Osteoblast (primary cell): ENCODE measurements around the gene ZNF143. TPM values are rescaled to one million over a fixed set of nuclear protein-coding genes. Genes with fewer than 3 reads are reported as not detected.
A peak's percentile ranks its signal among the peaks of the same experiment; 100 is the strongest.

Source experiments
- DNase-seq: peaks from one replicate; pipeline ENCODE4 v3.0.0; 2011; ENCODE audit warnings: low spot score, mixed read lengths; ENCODE audit not compliant: insufficient read length; ENCODE audit errors: missing footprints
- H2AFZ ChIP-seq: 2 replicates; pipeline ENCODE4 v1.6.0; 2011; ENCODE audit warnings: mild to moderate bottlenecking, low read length
- H3K27ac ChIP-seq: 2 replicates; pipeline ENCODE4 v1.5.1; 2011; ENCODE audit warnings: mild to moderate bottlenecking, low read depth, low read length, moderate library complexity
- H3K27me3 ChIP-seq: 2 replicates; pipeline ENCODE4 v1.6.0; 2012; ENCODE audit warnings: mild to moderate bottlenecking, control low read depth, inconsistent platforms, low read length, moderate library complexity; ENCODE audit not compliant: insufficient read depth
- H3K36me3 ChIP-seq: 2 replicates; pipeline ENCODE4 v1.5.1; 2011; ENCODE audit warnings: mild to moderate bottlenecking, low read length, control low read depth, moderate library complexity; ENCODE audit not compliant: insufficient read depth
- H3K4me1 ChIP-seq: 2 replicates; pipeline ENCODE4 v1.5.1; 2011; ENCODE audit warnings: mild to moderate bottlenecking, low read length, control low read depth, moderate library complexity; ENCODE audit not compliant: insufficient read depth
- H3K4me2 ChIP-seq: 2 replicates; pipeline ENCODE4 v1.6.0; 2011; ENCODE audit warnings: mild to moderate bottlenecking, low read length; ENCODE audit not compliant: insufficient read depth
- H3K4me3 ChIP-seq: fragments of 200-600 bp; sonication (generic); 3 replicates; pipeline ENCODE4 v1.5.1; 2012; ENCODE audit warnings: mild to moderate bottlenecking, low read length, inconsistent platforms; ENCODE audit not compliant: insufficient read depth
- H3K79me2 ChIP-seq: 2 replicates; pipeline ENCODE4 v1.6.0; 2012; ENCODE audit warnings: mild to moderate bottlenecking, low read length, control low read depth, inconsistent platforms; ENCODE audit not compliant: insufficient read depth
- H3K9me3 ChIP-seq: 2 replicates; pipeline ENCODE4 v1.5.1; 2011; ENCODE audit warnings: low read depth, low read length, control low read depth
- H4K20me1 ChIP-seq: 2 replicates; pipeline ENCODE4 v1.6.0; 2012; ENCODE audit warnings: mild to moderate bottlenecking, low read length, control low read depth; ENCODE audit not compliant: insufficient read depth
- total RNA-seq: library from RNA; depleted of rRNA; stranded (reverse); fragments of >200 nt; gene quantifications from 2 replicates; pipeline ENCODE4 v1.2.3, GENCODE V29; 2012
- TF ChIP-seq, protein P1 (sequence below): IDR thresholded peaks from 2 replicates; pipeline ENCODE4 v1.5.1; 2011; ENCODE audit warnings: mild to moderate bottlenecking, low read depth, low read length, moderate library complexity; ENCODE audit errors: extremely low read depth

ZNF143 gene
- total RNA-seq, 1 donor = 26.4 TPM

DNA sequence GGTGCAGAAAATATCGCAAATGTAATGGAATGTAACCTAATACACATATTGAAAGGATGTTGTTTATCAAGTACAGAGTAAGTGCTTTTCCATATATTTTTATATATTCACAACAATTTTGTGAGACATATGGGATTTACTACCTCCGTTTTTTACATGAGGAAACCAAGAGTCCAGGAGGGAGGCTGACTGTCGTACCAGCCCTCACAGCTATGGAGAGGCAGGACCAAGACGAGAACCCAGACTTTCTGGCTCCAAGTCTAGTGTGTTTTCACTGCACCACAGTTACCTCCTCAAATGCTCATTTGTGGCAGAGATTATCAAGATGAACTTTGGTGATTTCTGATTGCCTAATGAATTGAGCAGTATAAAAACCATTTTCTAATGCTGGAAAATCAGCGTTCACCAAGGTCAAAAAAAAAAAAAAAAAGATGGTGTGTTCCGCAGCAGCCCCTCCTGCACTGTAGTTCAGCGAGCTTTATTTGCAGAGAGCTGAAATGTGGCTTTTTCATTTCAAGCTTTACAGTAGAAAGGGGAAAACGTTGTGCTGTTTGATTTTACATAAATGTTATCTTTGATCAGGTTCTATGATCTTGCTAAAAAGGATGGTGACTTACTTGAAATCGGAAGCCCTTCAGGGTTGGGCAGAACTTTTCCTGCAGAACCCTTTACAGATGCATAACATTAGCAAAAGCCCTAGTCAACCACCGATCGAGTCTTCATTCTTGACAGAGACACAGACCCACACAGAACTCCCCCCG lies 67.9 kb downstream of the ZNF143 start:
- DNase-seq = peak; percentile 52
- Histone ChIP-seq H2AFZ (no peak overlapping the region), H3K36me3 (peaks cover 5% of the 10 kb centered on the region), H3K27me3 (no peaks in the 10 kb centered on the region), H3K27ac (no peak overlapping the region), H3K4me2 (no peak overlapping the region), H3K4me1 (peaks cover 38% of the 10 kb centered on the region), H4K20me1 (no peaks in the 10 kb centered on the region), H3K4me3 (no peak overlapping the region), H3K79me2 (no peaks in the 10 kb centered on the region), H3K9me3 (no peaks in the 10 kb centered on the region)
- TF ChIP-seq, protein P1, sequence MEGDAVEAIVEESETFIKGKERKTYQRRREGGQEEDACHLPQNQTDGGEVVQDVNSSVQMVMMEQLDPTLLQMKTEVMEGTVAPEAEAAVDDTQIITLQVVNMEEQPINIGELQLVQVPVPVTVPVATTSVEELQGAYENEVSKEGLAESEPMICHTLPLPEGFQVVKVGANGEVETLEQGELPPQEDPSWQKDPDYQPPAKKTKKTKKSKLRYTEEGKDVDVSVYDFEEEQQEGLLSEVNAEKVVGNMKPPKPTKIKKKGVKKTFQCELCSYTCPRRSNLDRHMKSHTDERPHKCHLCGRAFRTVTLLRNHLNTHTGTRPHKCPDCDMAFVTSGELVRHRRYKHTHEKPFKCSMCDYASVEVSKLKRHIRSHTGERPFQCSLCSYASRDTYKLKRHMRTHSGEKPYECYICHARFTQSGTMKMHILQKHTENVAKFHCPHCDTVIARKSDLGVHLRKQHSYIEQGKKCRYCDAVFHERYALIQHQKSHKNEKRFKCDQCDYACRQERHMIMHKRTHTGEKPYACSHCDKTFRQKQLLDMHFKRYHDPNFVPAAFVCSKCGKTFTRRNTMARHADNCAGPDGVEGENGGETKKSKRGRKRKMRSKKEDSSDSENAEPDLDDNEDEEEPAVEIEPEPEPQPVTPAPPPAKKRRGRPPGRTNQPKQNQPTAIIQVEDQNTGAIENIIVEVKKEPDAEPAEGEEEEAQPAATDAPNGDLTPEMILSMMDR = no peak

DNA sequence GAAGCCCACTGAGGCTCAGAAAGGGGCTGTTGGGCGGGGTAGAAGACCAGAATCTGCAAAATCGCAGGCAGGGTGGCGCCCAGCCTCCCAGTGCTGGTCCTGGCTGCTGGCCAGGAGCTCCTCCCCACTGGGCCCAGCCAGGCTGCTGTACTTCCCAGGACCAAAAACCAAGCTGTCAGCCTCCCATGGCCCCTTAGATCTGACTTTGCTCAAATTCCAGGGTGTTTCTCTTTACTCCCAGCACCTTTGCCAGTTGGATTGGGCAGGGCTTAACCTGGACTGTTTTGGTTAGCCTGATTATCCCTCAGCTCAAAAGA lies 68.5 kb downstream of the ZNF143 start:
- DNase-seq = peak; percentile 63

DNA sequence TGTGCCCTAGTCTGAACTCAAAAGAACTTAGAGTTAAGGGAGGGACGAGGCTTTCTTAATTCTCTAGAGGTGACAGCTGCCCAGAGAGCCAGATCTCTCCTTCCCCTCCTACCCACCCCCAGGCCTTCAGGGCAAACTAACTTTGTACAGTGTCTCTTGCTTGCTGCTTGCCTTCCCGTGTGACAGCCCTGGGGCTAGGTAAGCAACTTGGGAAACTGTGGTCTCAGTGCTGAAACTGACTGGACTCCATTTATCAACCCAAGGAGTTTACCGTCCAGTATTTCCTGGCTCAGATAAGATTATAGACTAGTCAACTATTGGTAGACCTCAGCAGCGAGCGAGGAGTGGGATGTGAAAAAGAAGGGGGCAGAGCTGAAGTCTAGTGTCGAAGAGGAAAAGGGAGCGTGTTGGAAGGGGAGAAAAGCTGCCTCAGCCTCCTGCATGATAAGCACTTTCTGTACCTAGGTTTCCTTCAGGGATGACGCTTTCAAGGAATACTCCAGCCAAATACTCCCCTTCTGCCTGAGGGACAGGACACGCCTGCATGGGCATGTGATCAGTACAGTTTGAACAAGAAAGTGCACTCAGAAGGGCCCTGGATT lies 69.3 kb downstream of the ZNF143 start:
- Histone ChIP-seq H3K9me3 (no peaks in the 10 kb centered on the region), H3K27me3 (no peaks in the 10 kb centered on the region), H2AFZ (no peak overlapping the region), H3K4me2 (no peak overlapping the region), H4K20me1 (no peaks in the 10 kb centered on the region), H3K4me3 (no peak overlapping the region), H3K79me2 (no peaks in the 10 kb centered on the region), H3K27ac (no peak overlapping the region), H3K4me1 (peaks cover 34% of the 10 kb centered on the region), H3K36me3 (peaks cover 5% of the 10 kb centered on the region)
- TF ChIP-seq, protein P1 = no peak
- DNase-seq = peak; percentile 8

More for the DNA sequence above, 68.5 kb downstream of the ZNF143 start:
- H4K20me1 ChIP-seq = no peaks in the 10 kb centered on the region
- no peak overlapping the region for H3K27ac ChIP-seq
- TF ChIP-seq, protein P1 = no peak
- H3K4me3 ChIP-seq = no peak overlapping the region
- no peak overlapping the region for H2AFZ ChIP-seq
- H3K36me3 ChIP-seq = peaks cover 5% of the 10 kb centered on the region
- no peaks in the 10 kb centered on the region for H3K27me3 ChIP-seq
- H3K4me2 ChIP-seq = no peak overlapping the region
- H3K9me3 ChIP-seq = no peaks in the 10 kb centered on the region
- no peaks in the 10 kb centered on the region for H3K79me2 ChIP-seq
- peaks cover 34% of the 10 kb centered on the region for H3K4me1 ChIP-seq

DNA sequence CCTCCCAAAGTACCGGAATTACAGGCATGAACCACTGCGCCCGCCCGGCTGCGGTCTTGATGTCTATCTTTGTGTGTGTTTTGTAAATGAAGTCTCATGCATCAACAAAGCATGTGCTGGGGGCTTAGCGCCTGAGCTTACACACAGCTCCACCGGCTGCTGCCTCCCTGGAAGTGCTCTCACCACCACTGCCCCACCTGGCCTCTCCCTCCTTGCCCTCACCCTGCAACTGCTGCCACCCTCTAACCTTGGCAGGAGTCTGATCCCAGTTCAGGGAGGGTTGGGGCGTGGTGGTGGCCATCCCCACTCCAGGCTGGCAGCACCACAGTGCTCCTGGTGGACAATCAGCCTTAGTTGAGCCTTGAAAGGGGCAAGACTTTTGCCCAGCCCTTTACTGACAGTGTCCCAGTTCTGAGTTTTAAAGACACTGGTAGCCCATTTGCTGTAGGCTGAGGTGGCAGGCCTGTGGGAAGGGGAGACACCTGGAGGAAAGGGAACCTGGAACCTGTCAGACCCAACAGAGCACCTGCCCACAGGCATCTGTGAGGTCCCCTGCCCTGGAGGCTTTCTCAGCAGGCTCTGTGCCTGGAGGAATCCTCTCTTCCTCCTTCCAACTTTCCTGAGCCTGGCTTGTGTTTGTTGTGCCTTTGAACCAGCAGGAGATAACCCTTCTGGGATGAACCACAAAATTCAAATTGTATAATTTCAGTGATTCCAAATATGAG lies 70.3 kb downstream of the ZNF143 start:
- Histone ChIP-seq H2AFZ (no peak overlapping the region), H3K4me1 (peaks cover 35% of the 10 kb centered on the region), H4K20me1 (no peaks in the 10 kb centered on the region), H3K27me3 (no peaks in the 10 kb centered on the region), H3K4me2 (no peak overlapping the region), H3K27ac (no peak overlapping the region), H3K36me3 (no peaks in the 10 kb centered on the region), H3K4me3 (no peak overlapping the region), H3K9me3 (no peaks in the 10 kb centered on the region), H3K79me2 (no peaks in the 10 kb centered on the region)
- peak; percentile 58 for DNase-seq
- TF ChIP-seq, protein P1 = no peak
